LNCAP (cell line): ENCODE measurements around the gene AGBL1.

ENCODE experiments used
- CTCF ChIP-seq: fragments of 450-650 bp; IDR thresholded peaks from 2 replicates; pipeline ENCODE4 v1.5.1; 2017; ENCODE audit warnings: mild to moderate bottlenecking

Gene AGBL1

DNA sequence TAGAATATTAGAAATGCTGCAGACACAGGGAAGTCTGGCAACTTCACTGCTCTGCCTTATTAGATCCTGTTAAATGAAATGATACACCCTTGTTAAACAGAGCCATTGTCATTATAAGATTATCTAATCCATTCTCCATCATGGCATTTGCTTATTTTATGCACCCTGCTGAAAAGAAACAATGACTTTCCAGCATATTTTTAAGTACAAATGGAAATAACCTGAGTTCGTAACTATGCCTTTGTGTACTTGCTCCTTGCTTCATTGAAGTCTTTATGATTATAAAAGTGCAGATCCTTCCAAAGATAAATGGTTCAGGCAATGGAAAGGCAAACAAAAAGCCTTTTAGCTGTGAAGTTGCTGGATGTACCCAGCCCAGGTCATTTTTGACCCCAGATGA is 195.7 kb downstream of the AGBL1 start:
- no peak for TF ChIP-seq CTCF

- TF ChIP-seq CTCF, result no peak
Observed at GRCh38 chr15:86278586-86278985, 198.9 kb downstream of the AGBL1 start.

DNA sequence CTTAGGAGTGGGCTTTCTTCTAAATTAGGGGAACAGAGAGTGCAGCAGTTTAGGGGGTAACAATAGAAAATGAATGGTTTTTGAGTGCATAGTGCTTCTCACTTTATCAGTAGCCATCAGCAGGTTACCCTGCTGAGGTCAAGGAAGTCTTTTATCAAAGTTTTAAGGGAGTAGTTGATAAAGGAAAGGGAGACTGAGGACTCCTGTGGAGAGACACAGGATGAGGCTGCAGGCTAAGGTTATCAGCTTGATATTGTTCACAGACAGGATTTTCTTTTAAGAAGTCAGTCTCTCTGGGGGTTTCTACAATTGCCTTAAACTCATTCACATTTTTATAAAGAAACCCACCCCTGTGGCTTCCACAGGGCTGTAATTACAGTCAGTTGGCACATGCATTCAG is 205.0 kb downstream of the AGBL1 start:
- no peak for TF ChIP-seq CTCF

- no peak for TF ChIP-seq CTCF
Observed at GRCh38 chr15:86295511-86295910, 215.8 kb downstream of the AGBL1 start.

- TF ChIP-seq CTCF, result no peak
Observed at GRCh38 chr15:86296769-86297168, 217.1 kb downstream of the AGBL1 start.

DNA sequence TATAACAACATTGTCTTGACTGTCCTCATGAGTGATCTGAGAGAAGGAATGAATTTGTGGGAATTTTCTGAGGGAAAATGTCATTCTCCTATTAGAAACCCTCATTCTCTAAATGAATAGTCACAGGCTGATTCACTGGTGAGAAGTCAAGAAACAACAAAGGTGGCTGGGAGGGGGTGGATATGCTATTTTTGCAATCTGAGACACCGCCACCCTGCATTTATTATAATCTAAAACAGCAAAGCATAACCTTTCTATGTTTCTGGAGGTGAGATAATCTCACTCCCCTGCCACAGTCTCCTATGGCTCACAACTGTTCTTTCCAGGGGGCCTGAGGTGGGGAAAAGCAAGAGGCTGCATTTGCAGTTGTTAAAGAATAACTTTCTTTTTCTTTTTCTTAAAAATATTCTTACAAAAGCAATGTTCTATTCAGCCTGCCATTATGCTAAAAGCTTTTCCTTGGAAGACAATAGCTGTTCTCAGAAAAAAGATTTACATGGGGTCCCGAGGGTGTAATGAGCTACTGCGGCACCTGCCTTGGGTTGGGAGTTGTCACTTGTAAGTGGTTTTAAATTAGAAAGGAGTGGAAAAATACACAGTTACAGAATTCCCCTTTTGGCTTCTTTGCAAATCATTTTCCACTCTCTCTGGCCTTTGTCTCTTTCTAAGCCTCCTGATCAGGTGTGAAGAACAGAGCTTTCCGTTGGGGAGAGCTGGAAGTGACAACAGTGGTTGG is 220.9 kb downstream of the AGBL1 start:
- TF ChIP-seq CTCF, result no peak

- TF ChIP-seq CTCF, result no peak
Observed at GRCh38 chr15:86311568-86312280, 232.1 kb downstream of the AGBL1 start.
